Measurements from ENCODE around the gene ZMAT2.

DNA sequence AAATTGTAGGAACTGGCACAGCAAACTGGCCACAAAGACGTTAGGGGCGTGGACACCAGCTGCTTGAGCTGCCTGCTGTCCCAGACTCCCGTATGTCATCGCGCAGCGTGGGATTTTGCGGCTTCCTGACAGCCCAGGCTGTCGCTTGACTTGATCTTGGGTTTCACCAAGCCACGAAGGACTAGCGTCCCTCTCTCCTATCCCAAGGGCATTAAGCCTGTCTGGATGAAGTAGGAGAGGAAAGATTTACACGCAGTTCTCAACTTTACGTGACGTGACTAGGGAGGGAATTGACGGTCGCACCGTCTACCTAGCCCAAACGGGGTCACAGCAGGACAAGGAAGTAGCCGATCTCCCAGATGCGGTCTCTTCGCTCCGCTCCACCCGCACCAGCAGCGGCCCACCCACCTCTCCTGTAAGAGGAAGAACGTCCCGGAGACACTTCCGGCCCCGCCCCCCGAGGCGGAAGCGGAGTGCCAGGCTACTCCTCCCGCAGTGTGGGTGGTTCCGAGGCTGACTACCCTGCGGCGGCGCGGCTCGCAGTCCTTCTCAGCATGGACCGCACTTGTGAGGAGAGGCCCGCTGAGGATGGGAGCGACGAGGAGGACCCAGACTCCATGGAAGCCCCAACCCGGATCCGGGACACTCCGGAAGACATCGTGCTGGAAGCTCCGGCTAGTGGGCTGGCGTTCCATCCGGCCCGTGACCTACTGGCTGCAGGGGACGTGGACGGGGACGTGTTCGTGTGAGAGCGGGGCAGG lies 35.7 kb upstream of the ZMAT2 start, which contains the start of gene WDR55:
- TF ChIP-seq, protein P1, sequence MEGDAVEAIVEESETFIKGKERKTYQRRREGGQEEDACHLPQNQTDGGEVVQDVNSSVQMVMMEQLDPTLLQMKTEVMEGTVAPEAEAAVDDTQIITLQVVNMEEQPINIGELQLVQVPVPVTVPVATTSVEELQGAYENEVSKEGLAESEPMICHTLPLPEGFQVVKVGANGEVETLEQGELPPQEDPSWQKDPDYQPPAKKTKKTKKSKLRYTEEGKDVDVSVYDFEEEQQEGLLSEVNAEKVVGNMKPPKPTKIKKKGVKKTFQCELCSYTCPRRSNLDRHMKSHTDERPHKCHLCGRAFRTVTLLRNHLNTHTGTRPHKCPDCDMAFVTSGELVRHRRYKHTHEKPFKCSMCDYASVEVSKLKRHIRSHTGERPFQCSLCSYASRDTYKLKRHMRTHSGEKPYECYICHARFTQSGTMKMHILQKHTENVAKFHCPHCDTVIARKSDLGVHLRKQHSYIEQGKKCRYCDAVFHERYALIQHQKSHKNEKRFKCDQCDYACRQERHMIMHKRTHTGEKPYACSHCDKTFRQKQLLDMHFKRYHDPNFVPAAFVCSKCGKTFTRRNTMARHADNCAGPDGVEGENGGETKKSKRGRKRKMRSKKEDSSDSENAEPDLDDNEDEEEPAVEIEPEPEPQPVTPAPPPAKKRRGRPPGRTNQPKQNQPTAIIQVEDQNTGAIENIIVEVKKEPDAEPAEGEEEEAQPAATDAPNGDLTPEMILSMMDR (IDR thresholded peaks at IDR 0.05): no peak
- no peak for TF ChIP-seq POLR2A (IDR thresholded peaks at IDR 0.05)
